Neural progenitor cell (in vitro differentiated cells): Measurements from ENCODE around the gene PRKD1. TPM values are rescaled to one million over a fixed set of nuclear protein-coding genes. Genes with fewer than 3 reads are reported as not detected.

Source experiments
- DNase-seq: peaks from one replicate; pipeline ENCODE4 v3.0.0-alpha.2; 2016; ENCODE audit warnings: low spot score
- H2AFZ ChIP-seq: fragments of 200-600 bp; sonication (generic); replicated peaks from 2 replicates; pipeline ENCODE4 v1.6.1; 2016; ENCODE audit warnings: antibody characterized with exemption
- H3F3A ChIP-seq: fragments of 200-600 bp; sonication (generic); 2 replicates; pipeline ENCODE4 v1.6.1; 2016; ENCODE audit warnings: antibody characterized with exemption, low read depth
- H3K27ac ChIP-seq: fragments of 200-600 bp; sonication (generic); 2 replicates; pipeline ENCODE4 v1.5.1; 2016; ENCODE audit warnings: mild to moderate bottlenecking
- H3K27me3 ChIP-seq: fragments of 200-600 bp; sonication (generic); 2 replicates; pipeline ENCODE4 v1.6.1; 2016; ENCODE audit warnings: mild to moderate bottlenecking, moderate library complexity
- H3K36me3 ChIP-seq: fragments of 200-600 bp; sonication (generic); 2 replicates; pipeline ENCODE4 v1.5.1; 2016
- H3K4me1 ChIP-seq: fragments of 200-600 bp; sonication (generic); 2 replicates; pipeline ENCODE4 v1.6.1; 2016; ENCODE audit warnings: mixed run types
- H3K4me2 ChIP-seq: fragments of 200-600 bp; sonication (generic); 2 replicates; pipeline ENCODE4 v1.6.1; 2016
- H3K4me3 ChIP-seq: fragments of 200-600 bp; sonication (generic); 2 replicates; pipeline ENCODE4 v1.5.1; 2016
- H3K79me2 ChIP-seq: fragments of 200-600 bp; sonication (generic); 2 replicates; pipeline ENCODE4 v1.6.1; 2016; ENCODE audit warnings: low read depth
- H3K9ac ChIP-seq: fragments of 200-600 bp; sonication (generic); 2 replicates; pipeline ENCODE4 v1.6.1; 2016
- H3K9me3 ChIP-seq: fragments of 200-600 bp; sonication (generic); 2 replicates; pipeline ENCODE4 v1.5.1; 2016; ENCODE audit warnings: low read depth
- H4K20me1 ChIP-seq: fragments of 200-600 bp; sonication (generic); 2 replicates; pipeline ENCODE4 v1.6.1; 2016; ENCODE audit warnings: low read depth
- H3K27ac Mint-ChIP-seq: 3 replicates; pipeline ENCODE4 v1.8.0; 2021; ENCODE audit warnings: mixed read lengths
- H3K27me3 Mint-ChIP-seq: 2 replicates; pipeline ENCODE4 v1.8.0; 2022; ENCODE audit warnings: low read depth, mild to moderate bottlenecking, inconsistent platforms, moderate library complexity, mixed read lengths; ENCODE audit not compliant: insufficient read depth
- H3K36me3 Mint-ChIP-seq: 3 replicates; pipeline ENCODE4 v1.8.0; 2021; ENCODE audit warnings: mixed read lengths
- H3K4me1 Mint-ChIP-seq: 3 replicates; pipeline ENCODE4 v1.8.0; 2021; ENCODE audit warnings: mixed read lengths
- H3K4me3 Mint-ChIP-seq: 3 replicates; pipeline ENCODE4 v1.8.0; 2021; ENCODE audit warnings: mild to moderate bottlenecking, moderate library complexity, mixed read lengths
- H3K9me3 Mint-ChIP-seq: 3 replicates; pipeline ENCODE4 v1.8.0; 2020; ENCODE audit warnings: mixed read lengths
- EZH2 ChIP-seq: fragments of 200-600 bp; sonication (generic); IDR thresholded peaks from 2 replicates; pipeline ENCODE4 v1.6.1; 2017; ENCODE audit warnings: antibody characterized with exemption, mild to moderate bottlenecking, moderate library complexity
- EZH2phosphoT487 ChIP-seq: fragments of 200-600 bp; sonication (generic); IDR thresholded peaks from 2 replicates; pipeline ENCODE4 v1.6.1; 2017; ENCODE audit warnings: antibody characterized with exemption
- total RNA-seq: library from RNA; depleted of rRNA; stranded (reverse); fragments of >200 nt; gene quantifications from 2 replicates; pipeline ENCODE4 v1.2.3, GENCODE V29; 2015; ENCODE audit warnings: low replicate concordance
- TF ChIP-seq, protein P1 (sequence below): fragments of 200-600 bp; sonication (generic); IDR thresholded peaks from 2 replicates; pipeline ENCODE4 v1.5.1; 2017; ENCODE audit warnings: antibody characterized with exemption, mild to moderate bottlenecking

Gene PRKD1
- total RNA-seq, 1 donor from 2014 or later, result 8.7 TPM

- no peak overlapping the region for H3K4me2 ChIP-seq
- H3K27me3 ChIP-seq, result no peaks in the 10 kb centered on the region
- no peak overlapping the region for H3K4me3 ChIP-seq
- H3K36me3 ChIP-seq, result no peaks in the 10 kb centered on the region
- Mint-ChIP-seq H3K36me3 (no peaks in the 10 kb centered on the region), H3K4me3 (no peak overlapping the region), H3K4me1 (no peaks in the 10 kb centered on the region), H3K27me3 (peaks cover 3% of the 10 kb centered on the region), H3K9me3 (peaks cover 23% of the 10 kb centered on the region), H3K27ac (no peak overlapping the region)
- no peak for TF ChIP-seq EZH2
- TF ChIP-seq EZH2phosphoT487, result no peak
- TF ChIP-seq, protein P1, sequence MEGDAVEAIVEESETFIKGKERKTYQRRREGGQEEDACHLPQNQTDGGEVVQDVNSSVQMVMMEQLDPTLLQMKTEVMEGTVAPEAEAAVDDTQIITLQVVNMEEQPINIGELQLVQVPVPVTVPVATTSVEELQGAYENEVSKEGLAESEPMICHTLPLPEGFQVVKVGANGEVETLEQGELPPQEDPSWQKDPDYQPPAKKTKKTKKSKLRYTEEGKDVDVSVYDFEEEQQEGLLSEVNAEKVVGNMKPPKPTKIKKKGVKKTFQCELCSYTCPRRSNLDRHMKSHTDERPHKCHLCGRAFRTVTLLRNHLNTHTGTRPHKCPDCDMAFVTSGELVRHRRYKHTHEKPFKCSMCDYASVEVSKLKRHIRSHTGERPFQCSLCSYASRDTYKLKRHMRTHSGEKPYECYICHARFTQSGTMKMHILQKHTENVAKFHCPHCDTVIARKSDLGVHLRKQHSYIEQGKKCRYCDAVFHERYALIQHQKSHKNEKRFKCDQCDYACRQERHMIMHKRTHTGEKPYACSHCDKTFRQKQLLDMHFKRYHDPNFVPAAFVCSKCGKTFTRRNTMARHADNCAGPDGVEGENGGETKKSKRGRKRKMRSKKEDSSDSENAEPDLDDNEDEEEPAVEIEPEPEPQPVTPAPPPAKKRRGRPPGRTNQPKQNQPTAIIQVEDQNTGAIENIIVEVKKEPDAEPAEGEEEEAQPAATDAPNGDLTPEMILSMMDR, result no peak
- H3K9me3 ChIP-seq, result no peaks in the 10 kb centered on the region
- H3K4me1 ChIP-seq, result no peaks in the 10 kb centered on the region
- H3F3A ChIP-seq, result no peaks in the 10 kb centered on the region
- no peak overlapping the region for H3K9ac ChIP-seq
- DNase-seq, result no peak
- H4K20me1 ChIP-seq, result no peaks in the 10 kb centered on the region
- no peaks in the 10 kb centered on the region for H3K79me2 ChIP-seq
- no peak overlapping the region for H2AFZ ChIP-seq
- H3K27ac ChIP-seq, result no peak overlapping the region
Measured at GRCh38 chr14:29853272-29853671, 74.4 kb downstream of the PRKD1 start.

DNA sequence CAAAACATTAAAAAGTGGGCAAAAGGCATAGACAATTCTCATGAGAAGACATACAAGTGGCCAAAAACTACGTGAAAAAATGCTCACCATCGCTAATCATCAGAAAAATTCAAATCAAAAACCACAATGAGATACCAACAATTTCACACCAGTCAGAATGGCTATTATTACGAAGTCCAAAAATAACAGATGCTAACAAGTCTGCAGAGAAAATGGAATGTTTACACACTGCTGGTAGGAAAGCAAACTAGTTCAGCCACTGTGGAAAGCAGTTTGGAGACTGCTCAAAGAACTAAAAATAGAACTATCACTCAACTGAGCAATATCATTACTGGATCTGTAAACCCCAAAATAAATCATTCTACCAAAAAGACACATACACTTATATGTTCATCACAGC is 76.2 kb downstream of the PRKD1 start:
- Histone ChIP-seq H3K27me3 (no peaks in the 10 kb centered on the region), H3K9ac (no peak overlapping the region), H3F3A (no peaks in the 10 kb centered on the region), H3K4me2 (no peak overlapping the region), H3K79me2 (no peaks in the 10 kb centered on the region), H3K9me3 (no peaks in the 10 kb centered on the region), H3K27ac (no peak overlapping the region), H3K36me3 (no peaks in the 10 kb centered on the region), H3K4me3 (no peak overlapping the region), H4K20me1 (no peaks in the 10 kb centered on the region), H2AFZ (no peak overlapping the region), H3K4me1 (no peaks in the 10 kb centered on the region)
- no peak for DNase-seq
- Mint-ChIP-seq H3K36me3 (no peaks in the 10 kb centered on the region), H3K4me3 (no peak overlapping the region), H3K27me3 (peaks cover 5% of the 10 kb centered on the region), H3K27ac (no peak overlapping the region), H3K9me3 (peaks cover 23% of the 10 kb centered on the region), H3K4me1 (peaks cover 14% of the 10 kb centered on the region)
- TF ChIP-seq EZH2phosphoT487 (no peak), EZH2 (no peak)
- TF ChIP-seq, protein P1, result no peak

DNA sequence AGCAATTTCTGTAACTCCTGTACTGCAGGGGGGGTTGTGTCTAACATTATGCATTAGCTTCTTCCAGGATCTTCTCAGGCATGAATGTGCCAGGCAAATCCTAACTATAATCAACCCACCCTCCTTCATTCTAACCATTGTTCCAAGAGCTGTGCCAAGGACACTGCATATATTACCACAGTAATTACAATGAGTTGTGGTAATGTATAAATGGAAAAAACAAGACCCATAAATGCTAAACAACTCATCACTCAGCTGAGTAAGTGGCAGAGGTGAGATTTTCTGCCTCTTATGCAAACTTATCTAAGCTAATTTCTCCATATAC is 80.6 kb downstream of the PRKD1 start:
- no peak overlapping the region for H3K4me3 ChIP-seq
- no peaks in the 10 kb centered on the region for H3K79me2 ChIP-seq
- Mint-ChIP-seq H3K9me3 (peaks cover 5% of the 10 kb centered on the region), H3K4me1 (peaks cover 19% of the 10 kb centered on the region), H3K27ac (peak overlapping the region; percentile 10), H3K27me3 (peaks cover 5% of the 10 kb centered on the region), H3K4me3 (no peak overlapping the region), H3K36me3 (no peaks in the 10 kb centered on the region)
- no peaks in the 10 kb centered on the region for H3F3A ChIP-seq
- H3K27ac ChIP-seq, result no peak overlapping the region
- H3K9ac ChIP-seq, result no peak overlapping the region
- TF ChIP-seq EZH2phosphoT487 (no peak), EZH2 (no peak)
- TF ChIP-seq, protein P1, result no peak
- no peaks in the 10 kb centered on the region for H3K9me3 ChIP-seq
- no peaks in the 10 kb centered on the region for H3K27me3 ChIP-seq
- H3K4me1 ChIP-seq, result no peaks in the 10 kb centered on the region
- no peak overlapping the region for H3K4me2 ChIP-seq
- H2AFZ ChIP-seq, result no peak overlapping the region
- H3K36me3 ChIP-seq, result no peaks in the 10 kb centered on the region
- no peaks in the 10 kb centered on the region for H4K20me1 ChIP-seq
- no peak for DNase-seq
